B cell (primary cell): ENCODE measurements around the gene CCL20.

Experiments
- EZH2 ChIP-seq: IDR thresholded peaks from 2 replicates; pipeline ENCODE4 v1.6.1; 2012; ENCODE audit warnings: borderline replicate concordance, low read depth, mild to moderate bottlenecking, moderate library complexity, low read length; ENCODE audit not compliant: insufficient read depth, poor library complexity, severe bottlenecking
- TF ChIP-seq, protein P1 (sequence below): fragments of 200-600 bp; IDR thresholded peaks from one replicate; pipeline ENCODE4 v1.8.0; 2022; ENCODE audit warnings: antibody characterized with exemption, mild to moderate bottlenecking

DNA sequence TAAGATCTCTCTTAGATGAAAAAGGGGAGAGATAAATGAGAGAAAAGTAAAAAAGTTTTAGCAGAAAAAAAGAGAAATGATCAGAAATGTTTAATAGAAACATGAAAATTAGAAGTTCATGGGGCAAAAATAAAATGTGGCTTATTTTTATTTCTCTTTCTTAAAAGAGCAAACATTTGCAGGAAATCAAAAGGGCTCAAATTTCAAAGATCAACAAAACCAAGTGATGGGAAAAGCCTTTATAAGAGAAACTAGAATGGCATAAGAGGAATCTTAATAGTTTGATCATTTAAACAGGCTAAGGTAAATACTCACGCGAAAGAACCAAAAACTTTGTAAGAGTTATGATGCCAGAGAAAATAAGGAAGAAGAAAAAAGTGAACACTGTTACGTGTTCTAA lies 34.5 kb downstream of the CCL20 start:
- TF ChIP-seq, protein P1, sequence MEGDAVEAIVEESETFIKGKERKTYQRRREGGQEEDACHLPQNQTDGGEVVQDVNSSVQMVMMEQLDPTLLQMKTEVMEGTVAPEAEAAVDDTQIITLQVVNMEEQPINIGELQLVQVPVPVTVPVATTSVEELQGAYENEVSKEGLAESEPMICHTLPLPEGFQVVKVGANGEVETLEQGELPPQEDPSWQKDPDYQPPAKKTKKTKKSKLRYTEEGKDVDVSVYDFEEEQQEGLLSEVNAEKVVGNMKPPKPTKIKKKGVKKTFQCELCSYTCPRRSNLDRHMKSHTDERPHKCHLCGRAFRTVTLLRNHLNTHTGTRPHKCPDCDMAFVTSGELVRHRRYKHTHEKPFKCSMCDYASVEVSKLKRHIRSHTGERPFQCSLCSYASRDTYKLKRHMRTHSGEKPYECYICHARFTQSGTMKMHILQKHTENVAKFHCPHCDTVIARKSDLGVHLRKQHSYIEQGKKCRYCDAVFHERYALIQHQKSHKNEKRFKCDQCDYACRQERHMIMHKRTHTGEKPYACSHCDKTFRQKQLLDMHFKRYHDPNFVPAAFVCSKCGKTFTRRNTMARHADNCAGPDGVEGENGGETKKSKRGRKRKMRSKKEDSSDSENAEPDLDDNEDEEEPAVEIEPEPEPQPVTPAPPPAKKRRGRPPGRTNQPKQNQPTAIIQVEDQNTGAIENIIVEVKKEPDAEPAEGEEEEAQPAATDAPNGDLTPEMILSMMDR = no peak
- no peak for TF ChIP-seq EZH2
